Fibroblast of pulmonary artery (primary cell): Measurements from ENCODE around the gene CDH5.
"Not testable (repeated sequence)": the region's sequence is repeated elsewhere in the genome, so short reads cannot be mapped to it uniquely, and the experiment has no call there.

Source experiments
- DNase-seq: peaks from one replicate; pipeline ENCODE4 v3.0.0-alpha.2; 2010; ENCODE audit warnings: low read depth
- H3K4me3 ChIP-seq: replicated peaks from 2 replicates; pipeline ENCODE4 v1.5.1; 2011; ENCODE audit warnings: low read depth, mild to moderate bottlenecking, control low read depth, low read length, moderate library complexity
- TF ChIP-seq, protein P1 (sequence below): IDR thresholded peaks from 2 replicates; pipeline ENCODE4 v1.5.1; 2011; ENCODE audit warnings: mild to moderate bottlenecking, control low read depth, low read length, inconsistent platforms; ENCODE audit errors: missing control alignments

The CDH5 gene

DNA sequence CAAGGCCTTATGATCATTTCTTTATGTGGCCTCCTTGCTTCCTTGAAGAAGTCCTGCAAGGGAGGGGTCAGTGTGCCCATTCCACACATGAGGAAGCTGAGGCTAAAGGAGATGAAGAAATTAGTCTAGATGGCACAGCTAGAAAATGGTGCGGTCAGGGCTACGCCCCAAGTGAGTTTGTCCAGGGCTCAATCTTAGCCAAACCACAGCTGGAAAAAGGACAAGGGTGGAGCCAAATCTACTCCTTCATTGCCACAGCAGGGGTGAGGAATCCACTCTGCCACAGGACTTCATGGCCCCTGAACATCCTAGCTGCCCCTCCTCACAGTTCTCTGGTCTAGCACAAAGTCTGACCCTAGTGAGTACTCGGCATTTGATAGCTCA lies 76.8 kb downstream of the CDH5 start:
- no peak for DNase-seq
- H3K4me3 ChIP-seq: no peak overlapping the region
- TF ChIP-seq, protein P1, sequence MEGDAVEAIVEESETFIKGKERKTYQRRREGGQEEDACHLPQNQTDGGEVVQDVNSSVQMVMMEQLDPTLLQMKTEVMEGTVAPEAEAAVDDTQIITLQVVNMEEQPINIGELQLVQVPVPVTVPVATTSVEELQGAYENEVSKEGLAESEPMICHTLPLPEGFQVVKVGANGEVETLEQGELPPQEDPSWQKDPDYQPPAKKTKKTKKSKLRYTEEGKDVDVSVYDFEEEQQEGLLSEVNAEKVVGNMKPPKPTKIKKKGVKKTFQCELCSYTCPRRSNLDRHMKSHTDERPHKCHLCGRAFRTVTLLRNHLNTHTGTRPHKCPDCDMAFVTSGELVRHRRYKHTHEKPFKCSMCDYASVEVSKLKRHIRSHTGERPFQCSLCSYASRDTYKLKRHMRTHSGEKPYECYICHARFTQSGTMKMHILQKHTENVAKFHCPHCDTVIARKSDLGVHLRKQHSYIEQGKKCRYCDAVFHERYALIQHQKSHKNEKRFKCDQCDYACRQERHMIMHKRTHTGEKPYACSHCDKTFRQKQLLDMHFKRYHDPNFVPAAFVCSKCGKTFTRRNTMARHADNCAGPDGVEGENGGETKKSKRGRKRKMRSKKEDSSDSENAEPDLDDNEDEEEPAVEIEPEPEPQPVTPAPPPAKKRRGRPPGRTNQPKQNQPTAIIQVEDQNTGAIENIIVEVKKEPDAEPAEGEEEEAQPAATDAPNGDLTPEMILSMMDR: no peak

DNA sequence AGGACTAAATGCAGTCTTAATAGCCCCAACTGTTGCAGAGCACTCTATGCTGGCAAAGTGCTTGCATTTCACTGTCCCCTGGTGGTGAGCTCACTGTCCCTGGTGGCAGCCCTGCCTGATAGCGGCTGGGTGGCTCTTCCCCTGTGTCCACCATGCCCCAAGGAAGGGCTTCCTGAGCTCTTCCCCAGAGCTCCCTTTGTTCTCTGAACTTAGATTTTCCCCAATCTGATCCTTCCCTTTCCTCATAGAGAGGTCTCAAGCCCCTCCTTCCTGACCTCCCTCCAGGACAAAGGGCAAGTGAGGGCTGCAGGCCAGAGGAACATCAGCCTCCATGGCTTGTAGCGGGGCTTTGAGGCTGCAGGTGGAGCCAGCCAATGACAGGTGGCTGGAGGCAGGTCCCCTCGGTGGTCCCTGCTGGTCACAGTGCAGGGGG lies 77.6 kb downstream of the CDH5 start:
- TF ChIP-seq, protein P1: no peak
- DNase-seq: no peak
- no peak overlapping the region for H3K4me3 ChIP-seq

DNA sequence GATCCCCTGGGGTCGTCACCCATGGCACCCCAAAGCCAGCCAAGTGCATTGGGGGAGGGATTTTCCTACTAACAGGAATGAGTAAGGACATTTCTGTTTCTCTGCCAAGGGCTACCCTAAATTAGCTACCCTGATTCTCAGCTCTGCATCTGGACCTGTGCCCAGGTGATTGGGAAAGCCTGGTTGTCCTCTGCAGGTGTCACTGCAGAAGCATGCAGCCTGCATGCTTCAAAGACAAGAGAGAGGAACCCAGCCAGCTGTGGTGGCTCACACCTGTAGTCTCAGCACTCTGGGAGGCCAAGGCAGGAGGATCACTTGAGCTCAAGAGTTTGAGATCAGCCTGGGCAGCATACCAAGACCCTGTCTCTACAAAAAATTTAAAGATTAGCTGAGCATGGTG lies 80.2 kb downstream of the CDH5 start:
- DNase-seq: no peak
- TF ChIP-seq, protein P1: no peak
- no peak overlapping the region for H3K4me3 ChIP-seq

DNA sequence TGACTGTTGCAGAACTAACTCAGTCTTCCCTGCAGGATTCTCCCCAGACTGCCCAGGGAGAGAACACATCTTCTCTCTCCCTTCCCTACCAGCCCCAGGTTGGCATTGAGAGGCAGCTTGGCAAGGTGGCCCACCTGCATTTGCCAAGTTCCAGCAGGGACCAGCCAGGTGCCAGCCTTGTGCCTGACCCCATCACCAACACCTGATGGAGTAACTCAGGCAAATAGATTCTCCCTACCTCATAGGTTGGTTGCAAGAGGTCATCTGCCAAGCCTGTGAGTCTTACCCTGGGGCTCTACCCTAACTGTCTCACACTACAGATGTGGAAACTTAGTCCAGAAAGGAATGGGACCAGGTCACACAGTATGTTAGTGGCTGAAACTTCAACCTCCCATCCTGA lies 81.0 kb downstream of the CDH5 start:
- DNase-seq: no peak
- TF ChIP-seq, protein P1: no peak
- no peak overlapping the region for H3K4me3 ChIP-seq

DNA sequence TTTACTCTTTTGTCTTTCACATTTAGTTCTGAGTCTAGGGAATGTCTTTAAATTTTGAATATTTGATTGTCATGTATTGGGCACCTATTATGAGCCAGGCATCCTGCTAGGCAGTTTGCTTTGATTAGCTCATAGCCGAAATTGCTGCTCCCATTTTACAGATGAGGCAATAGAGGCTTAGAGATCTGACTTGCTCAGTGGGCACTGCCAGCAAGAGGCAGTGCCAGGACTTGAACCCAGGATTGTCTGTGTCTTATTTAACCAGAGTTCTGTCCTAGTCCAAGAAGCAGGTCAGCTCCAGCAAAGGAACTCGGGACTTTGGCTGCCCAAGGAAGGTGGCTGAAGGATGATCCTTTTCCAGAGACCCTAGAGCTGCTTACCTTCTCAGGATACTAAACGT lies 85.1 kb downstream of the CDH5 start:
- TF ChIP-seq, protein P1: no peak
- no peak for DNase-seq
- no peak overlapping the region for H3K4me3 ChIP-seq

DNA sequence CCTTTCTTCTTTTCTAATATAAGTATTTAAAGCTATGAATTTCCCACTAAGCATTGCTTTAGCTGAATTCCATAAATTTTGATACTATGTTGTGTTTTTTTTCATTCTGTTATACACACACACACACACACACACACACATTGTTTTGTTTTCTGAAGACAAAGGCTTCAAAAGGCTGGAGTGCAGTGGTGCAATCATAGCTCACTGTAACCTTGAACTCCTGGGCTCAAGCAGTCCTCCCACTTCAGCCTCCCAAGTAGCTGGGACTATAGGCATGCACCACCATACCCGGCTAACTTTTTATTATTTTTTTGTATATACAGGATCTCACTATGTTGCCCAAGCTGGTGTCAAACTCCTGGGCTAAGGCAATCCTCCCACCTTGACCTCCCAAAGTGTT lies 86.7 kb downstream of the CDH5 start:
- DNase-seq: peak; percentile 23

More for the DNA sequence above, 86.7 kb downstream of the CDH5 start:
- H3K4me3 ChIP-seq: not testable (repeated sequence)
